HepG2 (cell line): Measurements from ENCODE around the gene ZNF620. TPM values are rescaled to one million over a fixed set of nuclear protein-coding genes. Genes with fewer than 3 reads are reported as not detected.

ENCODE experiments used
- ADNP ChIP-seq: sonication (generic); formaldehyde crosslinking; IDR thresholded peaks from 2 replicates; pipeline ENCODE4 v1.4.0; 2020; ENCODE audit warnings: missing genetic modification reagents
- ARHGAP35 ChIP-seq: sonication (generic); formaldehyde crosslinking; IDR thresholded peaks from 2 replicates; pipeline ENCODE4 v1.9.0; 2022; ENCODE audit warnings: mild to moderate bottlenecking, inconsistent platforms, moderate library complexity, missing genetic modification reagents, borderline replicate concordance
- CTCF ChIP-seq: sonication (generic); formaldehyde crosslinking; IDR thresholded peaks from 2 replicates; pipeline ENCODE4 v1.5.0; 2020; ENCODE audit warnings: mild to moderate bottlenecking, missing genetic modification reagents, moderate library complexity
- FOXC1 ChIP-seq: sonication (generic); formaldehyde crosslinking; IDR thresholded peaks from 2 replicates; pipeline ENCODE4 v1.8.0; 2022; ENCODE audit warnings: mild to moderate bottlenecking, missing genetic modification reagents, borderline replicate concordance
- HDAC1 ChIP-seq: sonication (generic); formaldehyde crosslinking; IDR thresholded peaks from 2 replicates; pipeline ENCODE4 v1.5.1; 2020; ENCODE audit warnings: mild to moderate bottlenecking, missing genetic modification reagents
- KDM5B ChIP-seq: sonication (generic); formaldehyde crosslinking; IDR thresholded peaks from 2 replicates; pipeline ENCODE4 v1.4.0; 2020; ENCODE audit warnings: missing genetic modification reagents, mild to moderate bottlenecking, borderline replicate concordance
- KLF9 ChIP-seq: IDR thresholded peaks from 2 replicates; pipeline ENCODE4 v1.6.1; 2016; ENCODE audit warnings: low read depth
- NFE2L1 ChIP-seq: sonication (generic); formaldehyde crosslinking; IDR thresholded peaks from 2 replicates; pipeline ENCODE4 v1.4.0; 2020; ENCODE audit warnings: missing genetic modification reagents, mild to moderate bottlenecking, borderline replicate concordance
- NFE2L2 ChIP-seq: fragments of 150-350 bp; IDR thresholded peaks from 2 replicates; pipeline ENCODE4 v1.6.1; 2014; ENCODE audit warnings: low read length
- NRL ChIP-seq: sonication (generic); formaldehyde crosslinking; IDR thresholded peaks from 2 replicates; pipeline ENCODE4 v1.5.0; 2020; ENCODE audit warnings: missing genetic modification reagents, mild to moderate bottlenecking, moderate library complexity, borderline replicate concordance
- RNF2 ChIP-seq: fragments of 450-650 bp; conservative IDR thresholded peaks from 2 replicates; pipeline ENCODE4 v1.6.1; 2016; ENCODE audit warnings: low read depth
- TRIM24 ChIP-seq: sonication (generic); formaldehyde crosslinking; IDR thresholded peaks from 2 replicates; pipeline ENCODE4 v1.8.0; 2022; ENCODE audit warnings: mild to moderate bottlenecking, missing genetic modification reagents
- ZFP90 ChIP-seq: sonication (generic); formaldehyde crosslinking; IDR thresholded peaks from 2 replicates; pipeline ENCODE4 v1.8.0; 2022; ENCODE audit warnings: missing genetic modification reagents, mild to moderate bottlenecking, inconsistent platforms, borderline replicate concordance
- ZKSCAN1 ChIP-seq: fragments of 150-350 bp; IDR thresholded peaks from 2 replicates; pipeline ENCODE4 v1.6.1; 2014; ENCODE audit warnings: low read length
- ZNF292 ChIP-seq: sonication (generic); formaldehyde crosslinking; IDR thresholded peaks from 2 replicates; pipeline ENCODE4 v1.8.1; 2022; ENCODE audit warnings: mild to moderate bottlenecking, low read depth, missing genetic modification reagents, borderline replicate concordance
- ZNF33A ChIP-seq: sonication (generic); formaldehyde crosslinking; IDR thresholded peaks from 2 replicates; pipeline ENCODE4 v1.5.1; 2020; ENCODE audit warnings: missing genetic modification reagents, mild to moderate bottlenecking, moderate library complexity, borderline replicate concordance
- ZNF569 ChIP-seq: sonication (generic); formaldehyde crosslinking; IDR thresholded peaks from 2 replicates; pipeline ENCODE4 v1.5.0; 2020; ENCODE audit warnings: mild to moderate bottlenecking, missing genetic modification reagents, moderate library complexity, borderline replicate concordance
- ZNF619 ChIP-seq: sonication (generic); formaldehyde crosslinking; IDR thresholded peaks from 2 replicates; pipeline ENCODE4 v1.4.0; 2020; ENCODE audit warnings: mild to moderate bottlenecking, missing genetic modification reagents
- ZNF678 ChIP-seq: sonication (generic); formaldehyde crosslinking; IDR thresholded peaks from 2 replicates; pipeline ENCODE4 v1.4.0; 2020; ENCODE audit warnings: mild to moderate bottlenecking, missing genetic modification reagents
- ZNF703 ChIP-seq: sonication (generic); formaldehyde crosslinking; IDR thresholded peaks from 2 replicates; pipeline ENCODE4 v1.5.1; 2020; ENCODE audit warnings: missing genetic modification reagents, mild to moderate bottlenecking, moderate library complexity, borderline replicate concordance
- ZNF766 ChIP-seq: sonication (generic); formaldehyde crosslinking; IDR thresholded peaks from 2 replicates; pipeline ENCODE4 v1.5.0; 2020; ENCODE audit warnings: missing genetic modification reagents, borderline replicate concordance
- ZSCAN12 ChIP-seq: sonication (generic); formaldehyde crosslinking; IDR thresholded peaks from 2 replicates; pipeline ENCODE4 v1.9.0; 2021; ENCODE audit warnings: mild to moderate bottlenecking, missing genetic modification reagents
- polyA plus RNA-seq, 8 experiments: library from polyadenylated mRNA; depleted of rRNA in 3 of 8; stranded (reverse) in 7 of 8; unstranded in 1 of 8; fragments of >200 nt; fragmentation: Illumina TruSeq in 4 of 8; extraction: Trizol in 4 of 8; gene quantifications; 2 replicates each; pipeline versions ENCODE4 v1.2.1 to v1.2.3, GENCODE V29; 2011 to 2016; ENCODE audit warnings: low read depth in 4 of 8, missing spikeins in 1 of 8, mixed read lengths in 1 of 8; ENCODE audit not compliant: insufficient read depth in 1 of 8
- total RNA-seq, 5 experiments: library from RNA; depleted of rRNA; stranded (reverse); fragments of >200 nt; fragmentation: Illumina TruSeq; extraction: Trizol; gene quantifications; 2 replicates each; pipeline ENCODE4 v1.2.3, GENCODE V29; 2016; ENCODE audit warnings: low read depth in 1 of 5
- TF ChIP-seq, protein P1 (sequence below): sonication (generic); formaldehyde crosslinking; IDR thresholded peaks from 2 replicates; pipeline ENCODE4 v1.9.0; 2021; ENCODE audit warnings: missing genetic modification reagents, mild to moderate bottlenecking, borderline replicate concordance
- TF ChIP-seq, protein P2 (sequence below): sonication (generic); formaldehyde crosslinking; IDR thresholded peaks from 2 replicates; pipeline ENCODE4 v1.4.0; 2020; ENCODE audit warnings: missing genetic modification reagents, mild to moderate bottlenecking, borderline replicate concordance

Gene ZNF620
- total and polyA plus RNA-seq, 2 of the 13 experiments (the other 11 are each of a cell fraction or from before 2014, with no cell fraction given) = 2.3 to 12.2 TPM

- no peak for TF ChIP-seq RNF2
- no peak for TF ChIP-seq ZSCAN12 (CRISPR knock-in tag)
- TF ChIP-seq ZFP90 = peak; percentile 74; the same call in 1 of the 2 replicates
- no peak for TF ChIP-seq NFE2L2
- no peak for TF ChIP-seq ZNF678
- TF ChIP-seq ZKSCAN1 = no peak
- TF ChIP-seq TRIM24 (CRISPR knock-in tag) = no peak
- TF ChIP-seq FOXC1 = peak; percentile 90
- TF ChIP-seq ZNF33A = no peak; the same call in 1 of the 2 replicates
- TF ChIP-seq ADNP = no peak
- peak; percentile 59 for TF ChIP-seq CTCF (CRISPR knock-in tag)
- peak; percentile 91 for TF ChIP-seq KDM5B
- TF ChIP-seq ZNF766 (CRISPR knock-in tag) = peak; percentile 71; the same call in 1 of the 2 replicates
- TF ChIP-seq ZNF292 (CRISPR knock-in tag) = no peak; the same call in none of the 2 replicates
- TF ChIP-seq NFE2L1 (CRISPR knock-in tag) = peak; percentile 89; the same call in 1 of the 2 replicates
- TF ChIP-seq ZNF703 (CRISPR knock-in tag) = 0 out of 2 replicates have a peak, but pooled peaks have one; percentile 67
- TF ChIP-seq ARHGAP35 (CRISPR knock-in tag) = peak; percentile 92
- peak; percentile 69; the same call in 1 of the 2 replicates for TF ChIP-seq ZNF619 (CRISPR knock-in tag)
- TF ChIP-seq HDAC1 = peak; percentile 89
- TF ChIP-seq, protein P1, sequence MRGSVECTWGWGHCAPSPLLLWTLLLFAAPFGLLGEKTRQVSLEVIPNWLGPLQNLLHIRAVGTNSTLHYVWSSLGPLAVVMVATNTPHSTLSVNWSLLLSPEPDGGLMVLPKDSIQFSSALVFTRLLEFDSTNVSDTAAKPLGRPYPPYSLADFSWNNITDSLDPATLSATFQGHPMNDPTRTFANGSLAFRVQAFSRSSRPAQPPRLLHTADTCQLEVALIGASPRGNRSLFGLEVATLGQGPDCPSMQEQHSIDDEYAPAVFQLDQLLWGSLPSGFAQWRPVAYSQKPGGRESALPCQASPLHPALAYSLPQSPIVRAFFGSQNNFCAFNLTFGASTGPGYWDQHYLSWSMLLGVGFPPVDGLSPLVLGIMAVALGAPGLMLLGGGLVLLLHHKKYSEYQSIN = no peak
- TF ChIP-seq KLF9 (CRISPR knock-in tag) = peak; percentile 76; the same call in 1 of the 2 replicates
- TF ChIP-seq ZNF569 (CRISPR knock-in tag) = no peak
- TF ChIP-seq, protein P2, sequence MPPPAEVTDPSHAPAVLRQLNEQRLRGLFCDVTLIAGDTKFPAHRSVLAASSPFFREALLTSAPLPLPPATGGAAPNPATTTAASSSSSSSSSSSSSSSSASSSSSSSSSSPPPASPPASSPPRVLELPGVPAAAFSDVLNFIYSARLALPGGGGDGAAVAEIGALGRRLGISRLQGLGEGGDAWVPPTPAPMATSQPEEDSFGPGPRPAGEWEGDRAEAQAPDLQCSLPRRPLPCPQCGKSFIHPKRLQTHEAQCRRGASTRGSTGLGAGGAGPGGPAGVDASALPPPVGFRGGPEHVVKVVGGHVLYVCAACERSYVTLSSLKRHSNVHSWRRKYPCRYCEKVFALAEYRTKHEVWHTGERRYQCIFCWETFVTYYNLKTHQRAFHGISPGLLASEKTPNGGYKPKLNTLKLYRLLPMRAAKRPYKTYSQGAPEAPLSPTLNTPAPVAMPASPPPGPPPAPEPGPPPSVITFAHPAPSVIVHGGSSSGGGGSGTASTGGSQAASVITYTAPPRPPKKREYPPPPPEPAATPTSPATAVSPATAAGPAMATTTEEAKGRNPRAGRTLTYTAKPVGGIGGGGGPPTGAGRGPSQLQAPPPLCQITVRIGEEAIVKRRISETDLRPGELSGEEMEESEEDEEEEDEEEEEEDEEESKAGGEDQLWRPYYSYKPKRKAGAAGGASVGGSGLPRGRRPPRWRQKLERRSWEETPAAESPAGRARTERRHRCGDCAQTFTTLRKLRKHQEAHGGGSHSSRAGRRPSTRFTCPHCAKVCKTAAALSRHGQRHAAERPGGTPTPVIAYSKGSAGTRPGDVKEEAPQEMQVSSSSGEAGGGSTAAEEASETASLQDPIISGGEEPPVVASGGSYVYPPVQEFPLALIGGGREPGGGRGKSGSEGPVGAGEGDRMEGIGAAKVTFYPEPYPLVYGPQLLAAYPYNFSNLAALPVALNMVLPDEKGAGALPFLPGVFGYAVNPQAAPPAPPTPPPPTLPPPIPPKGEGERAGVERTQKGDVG (CRISPR knock-in tag) = peak; percentile 57; the same call in 1 of the 2 replicates
- peak; percentile 91 for TF ChIP-seq NRL
These were observed 18.9 kb downstream of the ZNF620 start, which contains the start of gene ZNF621 (continued) for GRCh38 chr3:40524568-40525285.
